HL-60 (cell line): ENCODE measurements around the gene DKK3.

ENCODE experiments used
- GABPA ChIP-seq: IDR thresholded peaks from 2 replicates; pipeline ENCODE4 v1.6.1; 2012; ENCODE audit warnings: low read depth
- POLR2AphosphoS5 ChIP-seq: IDR thresholded peaks from 2 replicates; pipeline ENCODE4 v1.6.1; 2012; ENCODE audit warnings: low read depth
- SPI1 ChIP-seq: IDR thresholded peaks from 2 replicates; pipeline ENCODE4 v1.6.1; 2012; ENCODE audit warnings: low read depth, mild to moderate bottlenecking, borderline replicate concordance
- TF ChIP-seq, protein P1 (sequence below): IDR thresholded peaks from one replicate; pipeline ENCODE4 v1.5.1; 2011; ENCODE audit warnings: low read length, control low read depth, inconsistent platforms; ENCODE audit not compliant: insufficient read depth
- TF ChIP-seq, protein P2 (sequence below): IDR thresholded peaks from 2 replicates; pipeline ENCODE4 v1.6.1; 2012; ENCODE audit warnings: low read depth; ENCODE audit not compliant: insufficient replicate concordance

DNA sequence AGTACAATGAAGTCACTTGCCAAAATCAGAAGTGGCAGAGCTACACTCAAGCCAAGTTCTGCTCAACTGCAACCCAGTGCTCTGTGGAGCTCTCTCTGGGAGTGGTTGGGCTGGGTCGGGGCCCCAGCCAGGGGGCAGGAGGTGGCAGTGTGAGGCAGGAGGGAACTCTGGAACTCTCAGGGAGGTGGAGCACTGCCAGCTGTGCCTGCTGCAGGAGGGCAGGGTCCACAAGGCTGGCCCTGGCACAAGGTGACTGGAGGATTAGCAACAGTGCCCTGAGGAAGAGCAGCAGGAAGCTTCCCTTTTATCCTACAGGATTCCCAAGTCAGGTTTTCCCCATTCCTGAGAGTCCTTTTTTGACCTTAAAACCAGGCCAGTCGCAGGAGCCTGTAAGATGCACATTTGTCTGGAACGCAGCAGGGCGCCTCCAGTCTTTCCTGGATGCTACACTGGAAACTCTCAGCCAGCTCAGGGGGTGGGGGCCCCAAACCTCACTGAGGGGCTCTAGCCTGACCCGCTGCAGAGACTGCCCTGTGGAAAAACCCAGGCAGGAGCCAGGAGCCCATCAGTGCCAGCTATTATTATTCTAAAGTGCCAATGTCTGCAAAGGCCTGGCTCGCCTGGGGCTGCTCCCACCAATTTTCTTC, 31.8 kb downstream of the DKK3 start:
- TF ChIP-seq POLR2AphosphoS5 (no peak), GABPA (no peak), SPI1 (no peak)
- TF ChIP-seq, protein P1, sequence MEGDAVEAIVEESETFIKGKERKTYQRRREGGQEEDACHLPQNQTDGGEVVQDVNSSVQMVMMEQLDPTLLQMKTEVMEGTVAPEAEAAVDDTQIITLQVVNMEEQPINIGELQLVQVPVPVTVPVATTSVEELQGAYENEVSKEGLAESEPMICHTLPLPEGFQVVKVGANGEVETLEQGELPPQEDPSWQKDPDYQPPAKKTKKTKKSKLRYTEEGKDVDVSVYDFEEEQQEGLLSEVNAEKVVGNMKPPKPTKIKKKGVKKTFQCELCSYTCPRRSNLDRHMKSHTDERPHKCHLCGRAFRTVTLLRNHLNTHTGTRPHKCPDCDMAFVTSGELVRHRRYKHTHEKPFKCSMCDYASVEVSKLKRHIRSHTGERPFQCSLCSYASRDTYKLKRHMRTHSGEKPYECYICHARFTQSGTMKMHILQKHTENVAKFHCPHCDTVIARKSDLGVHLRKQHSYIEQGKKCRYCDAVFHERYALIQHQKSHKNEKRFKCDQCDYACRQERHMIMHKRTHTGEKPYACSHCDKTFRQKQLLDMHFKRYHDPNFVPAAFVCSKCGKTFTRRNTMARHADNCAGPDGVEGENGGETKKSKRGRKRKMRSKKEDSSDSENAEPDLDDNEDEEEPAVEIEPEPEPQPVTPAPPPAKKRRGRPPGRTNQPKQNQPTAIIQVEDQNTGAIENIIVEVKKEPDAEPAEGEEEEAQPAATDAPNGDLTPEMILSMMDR: no peak
- TF ChIP-seq, protein P2, sequence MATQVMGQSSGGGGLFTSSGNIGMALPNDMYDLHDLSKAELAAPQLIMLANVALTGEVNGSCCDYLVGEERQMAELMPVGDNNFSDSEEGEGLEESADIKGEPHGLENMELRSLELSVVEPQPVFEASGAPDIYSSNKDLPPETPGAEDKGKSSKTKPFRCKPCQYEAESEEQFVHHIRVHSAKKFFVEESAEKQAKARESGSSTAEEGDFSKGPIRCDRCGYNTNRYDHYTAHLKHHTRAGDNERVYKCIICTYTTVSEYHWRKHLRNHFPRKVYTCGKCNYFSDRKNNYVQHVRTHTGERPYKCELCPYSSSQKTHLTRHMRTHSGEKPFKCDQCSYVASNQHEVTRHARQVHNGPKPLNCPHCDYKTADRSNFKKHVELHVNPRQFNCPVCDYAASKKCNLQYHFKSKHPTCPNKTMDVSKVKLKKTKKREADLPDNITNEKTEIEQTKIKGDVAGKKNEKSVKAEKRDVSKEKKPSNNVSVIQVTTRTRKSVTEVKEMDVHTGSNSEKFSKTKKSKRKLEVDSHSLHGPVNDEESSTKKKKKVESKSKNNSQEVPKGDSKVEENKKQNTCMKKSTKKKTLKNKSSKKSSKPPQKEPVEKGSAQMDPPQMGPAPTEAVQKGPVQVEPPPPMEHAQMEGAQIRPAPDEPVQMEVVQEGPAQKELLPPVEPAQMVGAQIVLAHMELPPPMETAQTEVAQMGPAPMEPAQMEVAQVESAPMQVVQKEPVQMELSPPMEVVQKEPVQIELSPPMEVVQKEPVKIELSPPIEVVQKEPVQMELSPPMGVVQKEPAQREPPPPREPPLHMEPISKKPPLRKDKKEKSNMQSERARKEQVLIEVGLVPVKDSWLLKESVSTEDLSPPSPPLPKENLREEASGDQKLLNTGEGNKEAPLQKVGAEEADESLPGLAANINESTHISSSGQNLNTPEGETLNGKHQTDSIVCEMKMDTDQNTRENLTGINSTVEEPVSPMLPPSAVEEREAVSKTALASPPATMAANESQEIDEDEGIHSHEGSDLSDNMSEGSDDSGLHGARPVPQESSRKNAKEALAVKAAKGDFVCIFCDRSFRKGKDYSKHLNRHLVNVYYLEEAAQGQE: no peak
